HCT116 (cell line): ENCODE data around the gene SPATC1L. TPM values are rescaled to one million over a fixed set of nuclear protein-coding genes. Genes with fewer than 3 reads are reported as not detected.

ENCODE experiments used
- ATAC-seq: fragments of 200-7000 bp; cut with Tn5 transposase; 2 replicates; pipeline ENCODE4 v1.9.1; 2020; ENCODE audit warnings: mild to moderate bottlenecking, moderate library complexity
- BruUV-seq: library from RNA; stranded (reverse); fragments of 400-500 nt; replicated peaks from 2 replicates; lab custom pipeline; 2021; lab: Mats Ljungman, UMichigan
- CTCF ChIA-PET: fragments of 300-600 bp; sonication (Branson Sonifier 250); formaldehyde crosslinking; loops from one replicate; lab custom pipeline; 2021; ENCODE audit warnings: antibody characterized with exemption; lab: Charles Lee
- POLR2A ChIA-PET: fragments of 300-600, 350-600 bp; sonication (Branson Sonifier 250); formaldehyde crosslinking; loops from one replicate; lab custom pipeline; 2021; ENCODE audit warnings: antibody characterized with exemption; lab: Charles Lee
- RAD21 ChIA-PET, 2 experiments: fragments of 300-600 bp; sonication (Branson Sonifier 250); formaldehyde crosslinking; loops; one replicate each; lab custom pipeline; 2023; ENCODE audit warnings: low total read pairs in 2 of 2; ENCODE audit not compliant: uncharacterized antibody in 2 of 2, unreplicated experiment in 2 of 2, low non-redundant PET in 1 of 2; lab: Charles Lee
- DNase-seq: peaks from one replicate; pipeline ENCODE4 v3.0.0-alpha.2; 2010; ENCODE audit warnings: low read depth, low spot score
- H2AFZ ChIP-seq: fragments of 200-600 bp; shearing (Covaris generic), sonication (generic); 2 replicates; pipeline ENCODE4 v1.6.1; 2017; ENCODE audit warnings: low read depth, mixed run types, mixed read lengths, antibody characterized with exemption, low read length; ENCODE audit not compliant: poor library complexity, severe bottlenecking
- H3K27ac ChIP-seq: 2 replicates; pipeline ENCODE4 v1.5.1; 2012; ENCODE audit warnings: low read depth, low read length
- H3K27me3 ChIP-seq: fragments of 200-600 bp; sonication (generic); 2 replicates; pipeline ENCODE4 v1.6.1; 2016; ENCODE audit warnings: mixed run types, low read length, mixed read lengths; ENCODE audit not compliant: insufficient read depth
- H3K36me3 ChIP-seq, 2 experiments: fragments of 200-500 bp in 1 of 2; fragments of 200-600 bp in 1 of 2; sonication (Bioruptor generic) in 1 of 2; sonication (generic) in 1 of 2; 2 replicates each; pipeline versions ENCODE4 v1.5.1 to v1.6.1; 2014 to 2016; ENCODE audit warnings: low read length in 2 of 2, inconsistent platforms in 1 of 2, mixed read lengths in 1 of 2, mixed run types in 1 of 2; ENCODE audit not compliant: insufficient read depth in 2 of 2, control insufficient read depth in 1 of 2
- H3K4me1 ChIP-seq, 2 experiments: fragments of 200-600 bp in 1 of 2; sonication (generic) in 1 of 2; 2 replicates each; pipeline versions ENCODE4 v1.5.1 to v1.6.1; 2012 to 2017; ENCODE audit warnings: low read length in 2 of 2, inconsistent platforms in 1 of 2, mild to moderate bottlenecking in 1 of 2, mixed read lengths in 1 of 2, mixed run types in 1 of 2, moderate library complexity in 1 of 2; ENCODE audit not compliant: insufficient read depth in 2 of 2, control insufficient read depth in 1 of 2
- H3K4me2 ChIP-seq: fragments of 200-600 bp; sonication (generic); 2 replicates; pipeline ENCODE4 v1.6.1; 2017; ENCODE audit warnings: mixed run types, low read length, mixed read lengths
- H3K4me3 ChIP-seq, 2 experiments: fragments of 200-600 bp in 1 of 2; sonication (generic) in 1 of 2; replicated peaks in 1 of 2; 2 replicates each; pipeline ENCODE4 v1.5.1; 2011 to 2016; ENCODE audit warnings: low read length in 2 of 2, control low read depth in 1 of 2, low read depth in 1 of 2, mild to moderate bottlenecking in 1 of 2, mixed read lengths in 1 of 2, mixed run types in 1 of 2
- H3K79me2 ChIP-seq: fragments of 200-600 bp; sonication (generic); 2 replicates; pipeline ENCODE4 v1.6.1; 2017; ENCODE audit warnings: mild to moderate bottlenecking, mixed run types, low read length, moderate library complexity, mixed read lengths; ENCODE audit not compliant: insufficient read depth
- H3K9ac ChIP-seq: fragments of 200-600 bp; sonication (generic); 2 replicates; pipeline ENCODE4 v1.6.1; 2016; ENCODE audit warnings: low read length, mixed read lengths
- H3K9me2 ChIP-seq: fragments of 200-600 bp; sonication (generic), shearing (Covaris generic); 2 replicates; pipeline ENCODE4 v1.6.1; 2017; ENCODE audit warnings: mixed run types, mild to moderate bottlenecking, moderate library complexity; ENCODE audit not compliant: insufficient read depth
- H3K9me3 ChIP-seq, 2 experiments: fragments of 200-500 bp in 1 of 2; fragments of 200-600 bp in 1 of 2; sonication (Bioruptor generic) in 1 of 2; sonication (generic) in 1 of 2; 2 replicates each; pipeline ENCODE4 v1.6.1; 2014 to 2017; ENCODE audit warnings: low read length in 2 of 2, mixed read lengths in 2 of 2, inconsistent platforms in 1 of 2, low read depth in 1 of 2, mild to moderate bottlenecking in 1 of 2, mixed run types in 1 of 2, moderate library complexity in 1 of 2; ENCODE audit not compliant: control insufficient read depth in 1 of 2, insufficient read depth in 1 of 2
- H4K20me1 ChIP-seq: fragments of 200-600 bp; sonication (generic), shearing (Covaris generic); 2 replicates; pipeline ENCODE4 v1.6.1; 2017; ENCODE audit warnings: mixed run types, mild to moderate bottlenecking, moderate library complexity; ENCODE audit not compliant: insufficient read depth
- CEBPB ChIP-seq: IDR thresholded peaks from 2 replicates; pipeline ENCODE4 v1.6.1; 2012; ENCODE audit warnings: low read depth
- CTCF ChIP-seq, 3 experiments: fragments of 200-600 bp in 1 of 3; sonication (generic) in 1 of 3; IDR thresholded peaks in 2 of 3; conservative IDR thresholded peaks in 1 of 3; 2 replicates each; pipeline ENCODE4 v1.5.1; 2012 to 2017; ENCODE audit warnings: low read depth in 2 of 3, low read length in 2 of 3, antibody characterized with exemption in 1 of 3, borderline replicate concordance in 1 of 3, control low read depth in 1 of 3, mild to moderate bottlenecking in 1 of 3, mixed read lengths in 1 of 3, mixed run types in 1 of 3, moderate library complexity in 1 of 3; ENCODE audit not compliant: insufficient read depth in 1 of 3
- ELF1 ChIP-seq: IDR thresholded peaks from 2 replicates; pipeline ENCODE4 v1.6.1; 2012; ENCODE audit warnings: low read depth, borderline replicate concordance
- JUND ChIP-seq: IDR thresholded peaks from 2 replicates; pipeline ENCODE4 v1.6.1; 2012
- MAX ChIP-seq: IDR thresholded peaks from 2 replicates; pipeline ENCODE4 v1.6.1; 2012
- POLR2A ChIP-seq: IDR thresholded peaks from 2 replicates; pipeline ENCODE4 v1.7.0; 2011; ENCODE audit warnings: borderline replicate concordance; ENCODE audit not compliant: insufficient read depth, insufficient read length; ENCODE audit errors: extremely low read depth
- POLR2AphosphoS5 ChIP-seq: IDR thresholded peaks from 2 replicates; pipeline ENCODE4 v1.6.1; 2011; ENCODE audit warnings: mild to moderate bottlenecking, low read depth, low read length, moderate library complexity
- REST ChIP-seq: IDR thresholded peaks from 2 replicates; pipeline ENCODE4 v1.6.1; 2012; ENCODE audit warnings: low read depth
- SIN3A ChIP-seq: IDR thresholded peaks from 2 replicates; pipeline ENCODE4 v1.6.1; 2012; ENCODE audit warnings: low read depth
- SRF ChIP-seq: IDR thresholded peaks from 2 replicates; pipeline ENCODE4 v1.6.1; 2012; ENCODE audit warnings: low read depth
- TCF7L2 ChIP-seq: IDR thresholded peaks from 2 replicates; pipeline ENCODE4 v1.7.0; 2011; ENCODE audit warnings: borderline replicate concordance, inconsistent platforms; ENCODE audit not compliant: insufficient read depth, insufficient read length; ENCODE audit errors: extremely low read depth
- ZBTB33 ChIP-seq: IDR thresholded peaks from 2 replicates; pipeline ENCODE4 v1.6.1; 2011; ENCODE audit warnings: mild to moderate bottlenecking, low read length, moderate library complexity; ENCODE audit not compliant: insufficient replicate concordance; ENCODE audit errors: extremely low read depth
- intact Hi-C: fragments of 100-400 bp; cut with micrococcal nuclease; formaldehyde crosslinking; loops from 2 replicates; pipeline ENCODE4 v1.10.0; 2022
- total RNA-seq: library from RNA; stranded (reverse); gene quantifications from one replicate; pipeline ENCODE4 v1.2.1, GENCODE V29; 2021; ENCODE audit not compliant: unreplicated experiment

SPATC1L gene
- total RNA-seq, 1 experiment from 2014 or later = 1.3 TPM

GRCh38 chr21:46156378-46156645 lies 27.9 kb downstream of the SPATC1L start:
- Histone ChIP-seq H3K9me3 (no peaks in the 10 kb centered on the region), H2AFZ (no peak overlapping the region), H3K27ac (no peak overlapping the region), H3K9me2 (no peaks in the 10 kb centered on the region), H3K9ac (no peak overlapping the region), H3K27me3 (no peaks in the 10 kb centered on the region), H3K4me3 (no peak overlapping the region), H3K4me1 (peaks cover 7 to 8% of the 10 kb centered on the region in 2 experiments; a peak in 3 of 4 replicates), H4K20me1 (no peaks in the 10 kb centered on the region), H3K36me3 (no peaks in the 10 kb centered on the region), H3K79me2 (no peaks in the 10 kb centered on the region), H3K4me2 (no peak overlapping the region)
- ChIA-PET POLR2A (no interaction called here), RAD21 (no interaction called here), CTCF (no interaction called here)
- no TSS peak for BruUV-seq
- no peak for ATAC-seq
- intact Hi-C loops = no loop called here
- no peak for TF ChIP-seq POLR2A
- TF ChIP-seq ELF1 = no peak
- no peak for TF ChIP-seq SRF
- no peak for TF ChIP-seq SIN3A
- TF ChIP-seq ZBTB33 = no peak
- TF ChIP-seq MAX = no peak
- TF ChIP-seq REST = no peak
- no peak for TF ChIP-seq JUND
- no peak for TF ChIP-seq CTCF (IDR thresholded peaks at IDR 0.05 in 2 of 3, conservative IDR thresholded peaks at IDR 0.05 in 1 of 3; ENCODE audit: borderline replicate concordance in 1 of 3, insufficient read depth in 1 of 3, low read depth in 2 of 3, low read length in 2 of 3)
- TF ChIP-seq CEBPB = no peak
- TF ChIP-seq TCF7L2 = no peak
- no peak for TF ChIP-seq POLR2AphosphoS5
- DNase-seq = no peak
